Upper lobe of right lung (tissue), 1 donor: Measurements from ENCODE around the gene ADGRD1. TPM values are rescaled to one million over a fixed set of nuclear protein-coding genes. Genes with fewer than 3 reads are reported as not detected.

ENCODE experiments used
- ATAC-seq: fragments of 200-7000 bp; cut with Tn5 transposase; one replicate; pipeline ENCODE4 v1.9.1; 2020; ENCODE audit warnings: mild to moderate bottlenecking, moderate library complexity
- DNase-seq: peaks from one replicate; pipeline ENCODE4 v3.0.0-alpha.2; 2020
- H3K27ac ChIP-seq: fragments of 200-600 bp; one replicate; pipeline ENCODE4 v1.8.0; 2022
- H3K27me3 ChIP-seq: fragments of 200-600 bp; one replicate; pipeline ENCODE4 v1.8.0; 2022; ENCODE audit warnings: mild to moderate bottlenecking
- H3K36me3 ChIP-seq: fragments of 200-600 bp; one replicate; pipeline ENCODE4 v1.8.0; 2022
- H3K4me1 ChIP-seq: fragments of 200-600 bp; one replicate; pipeline ENCODE4 v1.8.0; 2022
- H3K4me3 ChIP-seq: fragments of 200-600 bp; one replicate; pipeline ENCODE4 v1.8.0; 2022; ENCODE audit warnings: mild to moderate bottlenecking
- H3K9me3 ChIP-seq: fragments of 200-600 bp; one replicate; pipeline ENCODE4 v1.8.0; 2022
- CTCF ChIP-seq: fragments of 200-600 bp; IDR thresholded peaks from one replicate; pipeline ENCODE4 v1.8.0; 2022; ENCODE audit warnings: antibody characterized with exemption
- intact Hi-C: fragments of 100-400 bp; cut with DNase I; formaldehyde crosslinking; loops from one replicate; pipeline ENCODE4 v1.11.0; 2022
- total RNA-seq: library from RNA; stranded (reverse); fragmentation: NEBNext Ultra II Directional; extraction: Animal tissue kit (Norgen Biotek cat#: 25700); gene quantifications from one replicate; pipeline ENCODE4 v1.2.1, GENCODE V29; 2021
- donor health status: DM: no; HTN: yes; CAD: no; lungs with severe emphysema.

The ADGRD1 gene
- total RNA-seq, 1 donor from 2014 or later, result 113 TPM

GRCh38 chr12:131093604-131093955 is 139.9 kb downstream of the ADGRD1 start:
- Histone ChIP-seq H3K27ac (no peak overlapping the region), H3K9me3 (no peaks in the 10 kb centered on the region), H3K4me1 (no peaks in the 10 kb centered on the region), H3K36me3 (peaks cover 8% of the 10 kb centered on the region), H3K4me3 (no peak overlapping the region), H3K27me3 (no peaks in the 10 kb centered on the region)
- intact Hi-C loops, result no loop called here
- TF ChIP-seq CTCF, result no peak
- peak; percentile 51 for DNase-seq
- ATAC-seq, result no peak

GRCh38 chr12:131093971-131094830 is 140.5 kb downstream of the ADGRD1 start:
- DNase-seq, result no peak
- Histone ChIP-seq H3K27ac (no peak overlapping the region), H3K9me3 (no peaks in the 10 kb centered on the region), H3K27me3 (no peaks in the 10 kb centered on the region), H3K36me3 (peaks cover 8% of the 10 kb centered on the region), H3K4me1 (no peaks in the 10 kb centered on the region), H3K4me3 (no peak overlapping the region)
- no peak for ATAC-seq
- TF ChIP-seq CTCF, result no peak
- intact Hi-C loops, result no loop called here

DNA sequence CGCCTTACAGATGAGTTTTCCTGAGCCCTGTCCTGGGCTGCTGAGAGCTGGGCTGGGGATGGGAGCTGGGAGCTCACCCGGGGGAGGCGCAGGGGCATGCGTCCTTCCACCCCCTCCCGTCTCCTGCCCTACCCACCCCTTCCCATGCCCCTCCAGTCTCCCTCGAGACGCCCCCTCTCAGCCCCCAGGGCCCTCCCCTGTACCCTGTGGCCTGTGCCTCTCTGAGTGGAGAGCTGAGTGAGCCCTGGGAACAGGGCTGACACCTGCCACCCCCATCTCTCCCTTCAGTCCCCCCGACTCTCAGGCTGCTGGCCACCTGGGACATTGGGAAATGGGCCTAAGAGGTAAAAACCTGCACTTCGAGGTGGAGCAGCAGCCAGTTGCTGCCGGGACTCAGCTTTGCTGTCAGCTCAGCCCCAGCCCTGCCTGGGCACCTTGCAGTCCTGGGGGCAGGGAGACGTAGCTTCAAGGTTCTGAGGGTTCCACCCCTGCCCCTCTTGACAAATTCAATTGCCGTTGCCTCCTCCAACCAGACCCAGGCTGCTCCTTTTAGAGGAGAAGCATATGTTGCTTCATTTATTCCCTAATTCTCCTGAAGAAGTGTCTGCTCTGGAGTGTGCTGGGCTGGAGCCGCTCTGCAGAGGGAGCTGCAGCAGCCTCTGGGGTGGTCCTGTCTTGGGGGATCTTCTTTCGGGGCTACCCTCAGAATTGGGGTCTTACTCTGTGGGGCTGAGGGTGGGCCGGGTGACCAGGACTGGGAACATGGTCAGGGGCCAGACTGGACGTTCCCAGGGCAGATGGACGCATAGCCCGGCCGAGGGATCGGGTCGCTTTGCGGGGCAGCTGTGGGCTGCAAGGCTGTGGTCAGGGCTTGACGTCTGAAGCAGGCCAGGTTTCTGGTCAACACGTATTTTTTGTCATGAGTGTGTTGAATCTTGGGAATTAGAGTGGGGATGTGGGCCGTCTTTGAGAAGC is 141.4 kb downstream of the ADGRD1 start:
- no peaks in the 10 kb centered on the region for H3K9me3 ChIP-seq
- ATAC-seq, result no peak
- peak; percentile 49 for DNase-seq
- TF ChIP-seq CTCF, result no peak
- intact Hi-C loops, result no loop called here
- no peaks in the 10 kb centered on the region for H3K4me1 ChIP-seq
- no peak overlapping the region for H3K27ac ChIP-seq
- no peaks in the 10 kb centered on the region for H3K27me3 ChIP-seq
- peaks cover 2% of the 10 kb centered on the region for H3K36me3 ChIP-seq
- no peak overlapping the region for H3K4me3 ChIP-seq

GRCh38 chr12:131095826-131096680 is 142.3 kb downstream of the ADGRD1 start:
- intact Hi-C loops, result no loop called here
- no peaks in the 10 kb centered on the region for H3K27me3 ChIP-seq
- no peaks in the 10 kb centered on the region for H3K36me3 ChIP-seq
- no peak overlapping the region for H3K27ac ChIP-seq
- H3K4me3 ChIP-seq, result no peak overlapping the region
- DNase-seq (peak; percentile 42), ATAC-seq (no peak)
- H3K4me1 ChIP-seq, result no peaks in the 10 kb centered on the region
- TF ChIP-seq CTCF, result no peak
- H3K9me3 ChIP-seq, result no peaks in the 10 kb centered on the region

DNA sequence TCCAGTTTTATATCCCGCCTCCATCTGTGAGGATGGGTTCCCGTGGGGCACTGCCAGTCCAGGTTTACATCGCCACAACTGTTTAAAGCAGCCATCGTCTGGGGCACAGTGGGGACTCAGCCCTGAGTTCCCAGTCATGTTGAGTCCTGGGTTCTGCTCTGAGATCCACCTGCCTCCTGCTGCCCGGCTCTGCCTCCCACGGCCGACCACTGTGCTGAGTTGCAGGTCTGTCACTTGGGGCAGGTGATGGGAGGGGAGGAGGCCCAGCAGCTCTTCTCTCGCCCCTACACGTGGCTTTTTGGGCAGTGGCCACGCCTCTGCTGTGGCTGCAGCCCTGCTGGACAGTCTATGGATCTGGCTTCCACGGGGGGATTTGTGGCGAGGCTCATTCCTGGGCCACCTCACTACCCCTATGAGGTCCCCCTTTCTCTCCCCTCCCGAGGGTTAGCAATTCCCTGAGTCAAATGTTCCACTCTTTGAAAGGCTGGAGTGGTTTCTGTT is 143.0 kb downstream of the ADGRD1 start:
- ATAC-seq (no peak), DNase-seq (peak; percentile 44)
- TF ChIP-seq CTCF, result no peak
- H3K36me3 ChIP-seq, result no peaks in the 10 kb centered on the region
- no peak overlapping the region for H3K27ac ChIP-seq
- H3K4me3 ChIP-seq, result no peak overlapping the region
- no peaks in the 10 kb centered on the region for H3K4me1 ChIP-seq
- H3K27me3 ChIP-seq, result no peaks in the 10 kb centered on the region
- no peaks in the 10 kb centered on the region for H3K9me3 ChIP-seq
- intact Hi-C loops, result no loop called here
